WTC11 (cell line): ENCODE measurements around the gene WDR76. TPM values are rescaled to one million over a fixed set of nuclear protein-coding genes. Genes with fewer than 3 reads are reported as not detected.
A peak's percentile ranks its signal among the peaks of the same experiment; 100 is the strongest.

Source experiments
- ATAC-seq: fragments of 200-7000 bp; cut with Tn5 transposase; 2 replicates; pipeline ENCODE4 v1.10.0; 2021; ENCODE audit warnings: mild to moderate bottlenecking, moderate library complexity
- CTCF ChIA-PET: fragments of 300-600 bp; sonication (Branson Sonifier 250); formaldehyde crosslinking; loops from one replicate; lab custom pipeline; 2021; ENCODE audit warnings: antibody characterized with exemption; lab: Charles Lee
- POLR2A ChIA-PET: fragments of 350-600 bp; sonication (Branson Sonifier 250); formaldehyde crosslinking; loops from one replicate; lab custom pipeline; 2021; ENCODE audit warnings: antibody characterized with exemption; lab: Charles Lee
- DNase-seq: peaks from one replicate; pipeline ENCODE4 v3.0.0; 2021; ENCODE audit warnings: low spot score
- H3K27ac Mint-ChIP-seq: 2 replicates; pipeline ENCODE4 v1.8.0; 2021; ENCODE audit warnings: mixed read lengths
- H3K27me3 Mint-ChIP-seq: 2 replicates; pipeline ENCODE4 v1.8.0; 2021; ENCODE audit warnings: low read depth, mild to moderate bottlenecking, moderate library complexity, mixed read lengths
- H3K36me3 Mint-ChIP-seq: 2 replicates; pipeline ENCODE4 v1.8.0; 2021; ENCODE audit warnings: mixed read lengths
- H3K4me1 Mint-ChIP-seq: 2 replicates; pipeline ENCODE4 v1.8.0; 2022; ENCODE audit warnings: mixed read lengths
- H3K4me3 Mint-ChIP-seq: 2 replicates; pipeline ENCODE4 v1.8.0; 2021; ENCODE audit warnings: mild to moderate bottlenecking, moderate library complexity, mixed read lengths
- H3K9me3 Mint-ChIP-seq: 2 replicates; pipeline ENCODE4 v1.8.0; 2021; ENCODE audit warnings: mixed read lengths
- ARID4B ChIP-seq: sonication (generic); formaldehyde crosslinking; IDR thresholded peaks from 2 replicates; pipeline ENCODE4 v1.8.0; 2023; ENCODE audit warnings: missing genetic modification reagents, mild to moderate bottlenecking, borderline replicate concordance
- ATF1 ChIP-seq: sonication (generic); formaldehyde crosslinking; IDR thresholded peaks from 2 replicates; pipeline ENCODE4 v1.8.1; 2023; ENCODE audit warnings: mild to moderate bottlenecking, moderate library complexity, missing genetic modification reagents
- CBFB ChIP-seq: sonication (generic); formaldehyde crosslinking; IDR thresholded peaks from 2 replicates; pipeline ENCODE4 v1.8.1; 2022; ENCODE audit warnings: mild to moderate bottlenecking, low read depth, missing genetic modification reagents
- ETV6 ChIP-seq: sonication (generic); formaldehyde crosslinking; IDR thresholded peaks from 2 replicates; pipeline ENCODE4 v1.8.1; 2022; ENCODE audit warnings: mild to moderate bottlenecking, missing genetic modification reagents
- NFATC4 ChIP-seq: fragments of 250-450 bp; sonication (Bioruptor Pico); IDR thresholded peaks from 2 replicates; pipeline ENCODE4 v1.9.0; 2021; ENCODE audit warnings: mild to moderate bottlenecking
- NR3C1 ChIP-seq: sonication (generic); formaldehyde crosslinking; conservative IDR thresholded peaks from 2 replicates; pipeline ENCODE4 v1.8.1; 2023; ENCODE audit warnings: low read depth, mild to moderate bottlenecking, missing genetic modification reagents
- PRRX2 ChIP-seq: fragments of 250-450 bp; sonication (Bioruptor Pico); IDR thresholded peaks from 2 replicates; pipeline ENCODE4 v1.8.0; 2021; ENCODE audit warnings: mild to moderate bottlenecking
- SMAD4 ChIP-seq: sonication (generic); formaldehyde crosslinking; IDR thresholded peaks from 2 replicates; pipeline ENCODE4 v1.8.0; 2022; ENCODE audit warnings: mild to moderate bottlenecking, missing genetic modification reagents
- TEAD4 ChIP-seq: sonication (generic); formaldehyde crosslinking; IDR thresholded peaks from 2 replicates; pipeline ENCODE4 v1.8.0; 2022; ENCODE audit warnings: mild to moderate bottlenecking, missing genetic modification reagents
- ZNF232 ChIP-seq: sonication (generic); formaldehyde crosslinking; IDR thresholded peaks from 2 replicates; pipeline ENCODE4 v1.8.0; 2022; ENCODE audit warnings: mild to moderate bottlenecking, missing genetic modification reagents
- ZNF317 ChIP-seq: sonication (generic); formaldehyde crosslinking; IDR thresholded peaks from 2 replicates; pipeline ENCODE4 v1.8.1; 2023; ENCODE audit warnings: low read depth, mild to moderate bottlenecking, moderate library complexity, missing genetic modification reagents, borderline replicate concordance
- ZSCAN18 ChIP-seq: fragments of 250-450 bp; sonication (Bioruptor Pico); IDR thresholded peaks from 2 replicates; pipeline ENCODE4 v2.1.2; 2022; ENCODE audit warnings: mild to moderate bottlenecking, moderate library complexity
- total RNA-seq: library from RNA; stranded (reverse); gene quantifications from 3 replicates; pipeline ENCODE4 v1.2.3, GENCODE V29; 2021
- TF ChIP-seq, protein P1 (sequence below): sonication (generic); formaldehyde crosslinking; IDR thresholded peaks from 2 replicates; pipeline ENCODE4 v1.8.1; 2023; ENCODE audit warnings: mild to moderate bottlenecking, missing genetic modification reagents, moderate library complexity
- TF ChIP-seq, protein P2 (sequence below): sonication (generic); formaldehyde crosslinking; IDR thresholded peaks from 2 replicates; pipeline ENCODE4 v1.8.0; 2023; ENCODE audit warnings: mild to moderate bottlenecking, missing genetic modification reagents
- TF ChIP-seq, protein P3 (sequence below): sonication (generic); formaldehyde crosslinking; IDR thresholded peaks from 2 replicates; pipeline ENCODE4 v1.8.1; 2023; ENCODE audit warnings: mild to moderate bottlenecking, missing genetic modification reagents

Gene WDR76
- total RNA-seq, 1 experiment from 2014 or later, result 16.2 TPM

DNA sequence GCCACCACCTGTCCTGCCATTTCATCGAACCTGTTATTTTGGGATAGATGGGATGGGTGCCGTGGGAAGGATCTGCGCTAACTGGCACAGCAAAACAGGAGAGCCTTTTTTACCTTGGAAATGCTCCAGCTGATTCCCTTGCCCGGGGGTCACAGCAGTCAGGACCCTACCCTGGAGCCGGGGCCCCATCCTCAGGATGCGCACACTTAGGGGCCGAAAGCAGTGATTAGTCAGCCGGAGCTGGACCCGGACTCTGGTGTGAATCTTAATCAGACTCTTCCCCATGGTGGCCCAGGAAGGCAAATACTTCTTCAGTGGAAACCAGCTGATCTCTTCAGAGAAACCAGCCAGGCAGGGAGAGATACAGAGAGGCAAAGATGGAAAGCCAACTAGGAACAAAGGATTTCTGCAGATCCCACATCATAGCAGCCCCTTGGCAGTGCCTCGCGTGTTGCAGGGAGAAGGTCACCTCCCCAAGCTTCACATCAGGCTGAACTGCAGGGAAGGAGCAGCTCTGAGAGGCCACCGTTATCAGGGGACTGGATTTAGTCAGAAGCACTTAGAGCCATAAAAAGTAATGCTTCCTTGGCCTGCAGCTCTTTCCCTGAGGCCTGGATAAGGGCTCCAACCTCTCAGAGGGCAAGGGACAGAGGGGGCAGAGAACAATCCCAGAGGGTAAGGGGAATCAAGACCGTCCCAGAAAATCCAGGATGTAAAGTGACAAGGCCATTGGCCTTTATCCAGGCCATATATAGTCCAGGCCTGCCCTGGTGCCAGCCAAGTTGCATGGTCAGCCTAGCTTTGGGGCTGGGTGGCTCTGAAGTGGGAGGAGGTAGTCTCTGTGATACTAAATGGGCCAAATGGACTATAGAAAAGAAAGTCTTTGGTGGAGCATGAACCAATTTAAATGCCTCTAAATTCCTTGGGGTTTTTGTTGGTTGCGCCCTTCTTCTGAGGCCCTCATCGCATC, 52.9 kb downstream of the WDR76 start (continued):
- TF ChIP-seq ZSCAN18 (CRISPR knock-in tag), result no peak
- TF ChIP-seq, all 79 proteins: peak for 0

- no peak overlapping the region for H3K4me3 Mint-ChIP-seq
Observed at GRCh38 chr15:43880406-43881194, 53.8 kb downstream of the WDR76 start.

GRCh38 chr15:43881245-43881644, 54.4 kb downstream of the WDR76 start:
- POLR2A ChIA-PET, result no interaction called here
- DNase-seq (no peak), ATAC-seq (no peak)
- H3K4me3 Mint-ChIP-seq, result no peak overlapping the region
- peaks cover 16% of the 10 kb centered on the region for H3K4me1 Mint-ChIP-seq
- CTCF ChIA-PET, result interaction anchor here (0.5 to 3.4 kb wide), 41 partner anchors 10 to 696 kb away, joined by 3 to 45 read pairs (median 4); partner anchors contain the start of genes CCNDBP1, FRMD5 and MFAP1
- peak overlapping the region; percentile 7 for H3K27ac Mint-ChIP-seq
- peaks cover 22% of the 10 kb centered on the region for H3K36me3 Mint-ChIP-seq
- H3K9me3 Mint-ChIP-seq, result no peaks in the 10 kb centered on the region
- no peaks in the 10 kb centered on the region for H3K27me3 Mint-ChIP-seq
- no peak for TF ChIP-seq ZNF317 (CRISPR knock-in tag)
- TF ChIP-seq SMAD4 (CRISPR knock-in tag), result no peak
- TF ChIP-seq NFATC4 (CRISPR knock-in tag), result no peak
- no peak for TF ChIP-seq CBFB (CRISPR knock-in tag)
- 0 out of 2 replicates have a peak, but pooled peaks have one; percentile 18 for TF ChIP-seq ETV6 (CRISPR knock-in tag)
- TF ChIP-seq NR3C1, result no peak
- TF ChIP-seq ARID4B, result no peak

More at GRCh38 chr15:43880406-43881194, 53.8 kb downstream of the WDR76 start:
- peak; percentile 33 for ATAC-seq
- POLR2A ChIA-PET, result no interaction called here
- Mint-ChIP-seq H3K27ac (no peak overlapping the region), H3K4me1 (peaks cover 16% of the 10 kb centered on the region), H3K36me3 (peaks cover 22% of the 10 kb centered on the region), H3K27me3 (no peaks in the 10 kb centered on the region), H3K9me3 (no peaks in the 10 kb centered on the region)
- no peak for TF ChIP-seq ATF1 (CRISPR knock-in tag)
- no peak for TF ChIP-seq TEAD4 (CRISPR knock-in tag)
- TF ChIP-seq, protein P1, sequence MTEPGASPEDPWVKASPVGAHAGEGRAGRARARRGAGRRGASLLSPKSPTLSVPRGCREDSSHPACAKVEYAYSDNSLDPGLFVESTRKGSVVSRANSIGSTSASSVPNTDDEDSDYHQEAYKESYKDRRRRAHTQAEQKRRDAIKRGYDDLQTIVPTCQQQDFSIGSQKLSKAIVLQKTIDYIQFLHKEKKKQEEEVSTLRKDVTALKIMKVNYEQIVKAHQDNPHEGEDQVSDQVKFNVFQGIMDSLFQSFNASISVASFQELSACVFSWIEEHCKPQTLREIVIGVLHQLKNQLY (CRISPR knock-in tag), result no peak
- TF ChIP-seq PRRX2 (CRISPR knock-in tag), result no peak
- TF ChIP-seq, protein P2, sequence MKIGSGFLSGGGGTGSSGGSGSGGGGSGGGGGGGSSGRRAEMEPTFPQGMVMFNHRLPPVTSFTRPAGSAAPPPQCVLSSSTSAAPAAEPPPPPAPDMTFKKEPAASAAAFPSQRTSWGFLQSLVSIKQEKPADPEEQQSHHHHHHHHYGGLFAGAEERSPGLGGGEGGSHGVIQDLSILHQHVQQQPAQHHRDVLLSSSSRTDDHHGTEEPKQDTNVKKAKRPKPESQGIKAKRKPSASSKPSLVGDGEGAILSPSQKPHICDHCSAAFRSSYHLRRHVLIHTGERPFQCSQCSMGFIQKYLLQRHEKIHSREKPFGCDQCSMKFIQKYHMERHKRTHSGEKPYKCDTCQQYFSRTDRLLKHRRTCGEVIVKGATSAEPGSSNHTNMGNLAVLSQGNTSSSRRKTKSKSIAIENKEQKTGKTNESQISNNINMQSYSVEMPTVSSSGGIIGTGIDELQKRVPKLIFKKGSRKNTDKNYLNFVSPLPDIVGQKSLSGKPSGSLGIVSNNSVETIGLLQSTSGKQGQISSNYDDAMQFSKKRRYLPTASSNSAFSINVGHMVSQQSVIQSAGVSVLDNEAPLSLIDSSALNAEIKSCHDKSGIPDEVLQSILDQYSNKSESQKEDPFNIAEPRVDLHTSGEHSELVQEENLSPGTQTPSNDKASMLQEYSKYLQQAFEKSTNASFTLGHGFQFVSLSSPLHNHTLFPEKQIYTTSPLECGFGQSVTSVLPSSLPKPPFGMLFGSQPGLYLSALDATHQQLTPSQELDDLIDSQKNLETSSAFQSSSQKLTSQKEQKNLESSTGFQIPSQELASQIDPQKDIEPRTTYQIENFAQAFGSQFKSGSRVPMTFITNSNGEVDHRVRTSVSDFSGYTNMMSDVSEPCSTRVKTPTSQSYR (CRISPR knock-in tag), result no peak
- TF ChIP-seq ZNF232, result no peak
- TF ChIP-seq, protein P3, sequence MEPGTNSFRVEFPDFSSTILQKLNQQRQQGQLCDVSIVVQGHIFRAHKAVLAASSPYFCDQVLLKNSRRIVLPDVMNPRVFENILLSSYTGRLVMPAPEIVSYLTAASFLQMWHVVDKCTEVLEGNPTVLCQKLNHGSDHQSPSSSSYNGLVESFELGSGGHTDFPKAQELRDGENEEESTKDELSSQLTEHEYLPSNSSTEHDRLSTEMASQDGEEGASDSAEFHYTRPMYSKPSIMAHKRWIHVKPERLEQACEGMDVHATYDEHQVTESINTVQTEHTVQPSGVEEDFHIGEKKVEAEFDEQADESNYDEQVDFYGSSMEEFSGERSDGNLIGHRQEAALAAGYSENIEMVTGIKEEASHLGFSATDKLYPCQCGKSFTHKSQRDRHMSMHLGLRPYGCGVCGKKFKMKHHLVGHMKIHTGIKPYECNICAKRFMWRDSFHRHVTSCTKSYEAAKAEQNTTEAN (CRISPR knock-in tag), result no peak
- no peak for DNase-seq
- CTCF ChIA-PET, result interaction anchor here (0.6 to 3.4 kb wide), 31 partner anchors 10 to 667 kb away, joined by 3 to 45 read pairs (median 6); partner anchors contain the start of gene MFAP1
